SK-N-SH treated with all-trans-retinoic acid at 6 μM for 48 hours (cell line): Measurements from ENCODE around the gene GOLGA8S.
"Not testable (repeated sequence)": the region's sequence is repeated elsewhere in the genome, so short reads cannot be mapped to it uniquely, and the experiment has no call there.

ENCODE experiments used
- ARNTL ChIP-seq: fragments of 450-650 bp; formaldehyde crosslinking; IDR thresholded peaks from 2 replicates; pipeline ENCODE4 v1.5.0; 2020; ENCODE audit warnings: low read depth, mild to moderate bottlenecking, moderate library complexity, borderline replicate concordance
- BACH2 ChIP-seq: fragments of 250-450 bp; sonication (Bioruptor Pico); IDR thresholded peaks from 2 replicates; pipeline ENCODE4 v1.9.0; 2021; ENCODE audit warnings: mild to moderate bottlenecking, borderline replicate concordance
- CSDC2 ChIP-seq: fragments of 250-450 bp; sonication (Bioruptor Pico); IDR thresholded peaks from 2 replicates; pipeline ENCODE4 v1.5.0; 2020; ENCODE audit warnings: mild to moderate bottlenecking, moderate library complexity
- ESRRG ChIP-seq: fragments of 250-450 bp; sonication (Bioruptor Pico); IDR thresholded peaks from 2 replicates; pipeline ENCODE4 v1.6.1; 2021; ENCODE audit warnings: mild to moderate bottlenecking
- OSR1 ChIP-seq: fragments of 250-450 bp; sonication (Bioruptor Pico); IDR thresholded peaks from 2 replicates; pipeline ENCODE4 v1.8.0; 2022; ENCODE audit warnings: moderate library complexity, mild to moderate bottlenecking, inconsistent platforms
- POU6F1 ChIP-seq: fragments of 250-450 bp; sonication (Bioruptor Pico); IDR thresholded peaks from 2 replicates; pipeline ENCODE4 v1.8.0; 2021; ENCODE audit warnings: low read depth, mild to moderate bottlenecking, moderate library complexity, borderline replicate concordance
- SNAI2 ChIP-seq: fragments of 250-450 bp; sonication (Bioruptor Pico); IDR thresholded peaks from 2 replicates; pipeline ENCODE4 v1.5.0; 2020; ENCODE audit warnings: mild to moderate bottlenecking, moderate library complexity
- ZC3H10 ChIP-seq: fragments of 250-450 bp; sonication (Bioruptor Pico); IDR thresholded peaks from 2 replicates; pipeline ENCODE4 v1.5.1; 2021; ENCODE audit warnings: mild to moderate bottlenecking, moderate library complexity
- ZFP3 ChIP-seq: fragments of 250-450 bp; sonication (Bioruptor Pico); IDR thresholded peaks from 2 replicates; pipeline ENCODE4 v1.5.0; 2020; ENCODE audit warnings: mild to moderate bottlenecking, moderate library complexity
- ZNF8 ChIP-seq: fragments of 450-650 bp; formaldehyde crosslinking; IDR thresholded peaks from 2 replicates; pipeline ENCODE4 v1.5.0; 2020; ENCODE audit warnings: mild to moderate bottlenecking, moderate library complexity
- TF ChIP-seq, protein P1 (sequence below): fragments of 250-450 bp; sonication (Bioruptor Pico); IDR thresholded peaks from 2 replicates; pipeline ENCODE4 v1.8.0; 2020; ENCODE audit warnings: mild to moderate bottlenecking, moderate library complexity, borderline replicate concordance
- TF ChIP-seq, protein P2 (sequence below): fragments of 250-450 bp; sonication (Bioruptor Pico); IDR thresholded peaks from 2 replicates; pipeline ENCODE4 v1.5.0; 2020; ENCODE audit warnings: mild to moderate bottlenecking, moderate library complexity

DNA sequence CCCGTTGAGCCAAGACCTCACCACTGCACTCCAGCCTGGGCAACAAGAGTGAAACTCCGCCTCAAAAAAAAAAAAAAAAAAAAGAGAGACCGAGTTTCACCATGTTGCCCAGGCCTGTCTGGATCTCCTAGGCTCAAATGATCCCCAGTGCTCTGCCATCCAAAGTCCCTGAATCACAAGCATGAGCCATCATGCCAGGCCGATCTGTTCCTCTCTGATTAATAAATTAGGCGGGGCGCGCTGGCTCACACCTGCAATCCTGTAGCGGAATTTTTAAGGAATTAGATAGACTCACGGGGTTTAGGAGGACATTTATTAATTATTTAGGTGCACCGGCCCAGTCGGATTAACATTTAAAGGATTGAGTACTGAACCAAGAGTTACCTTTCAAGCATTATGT is 19.7 kb downstream of the GOLGA8S start:
- TF ChIP-seq, protein P1, sequence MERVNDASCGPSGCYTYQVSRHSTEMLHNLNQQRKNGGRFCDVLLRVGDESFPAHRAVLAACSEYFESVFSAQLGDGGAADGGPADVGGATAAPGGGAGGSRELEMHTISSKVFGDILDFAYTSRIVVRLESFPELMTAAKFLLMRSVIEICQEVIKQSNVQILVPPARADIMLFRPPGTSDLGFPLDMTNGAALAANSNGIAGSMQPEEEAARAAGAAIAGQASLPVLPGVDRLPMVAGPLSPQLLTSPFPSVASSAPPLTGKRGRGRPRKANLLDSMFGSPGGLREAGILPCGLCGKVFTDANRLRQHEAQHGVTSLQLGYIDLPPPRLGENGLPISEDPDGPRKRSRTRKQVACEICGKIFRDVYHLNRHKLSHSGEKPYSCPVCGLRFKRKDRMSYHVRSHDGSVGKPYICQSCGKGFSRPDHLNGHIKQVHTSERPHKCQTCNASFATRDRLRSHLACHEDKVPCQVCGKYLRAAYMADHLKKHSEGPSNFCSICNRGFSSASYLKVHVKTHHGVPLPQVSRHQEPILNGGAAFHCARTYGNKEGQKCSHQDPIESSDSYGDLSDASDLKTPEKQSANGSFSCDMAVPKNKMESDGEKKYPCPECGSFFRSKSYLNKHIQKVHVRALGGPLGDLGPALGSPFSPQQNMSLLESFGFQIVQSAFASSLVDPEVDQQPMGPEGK (CRISPR knock-in tag): not testable (repeated sequence)
- not testable (repeated sequence) for TF ChIP-seq ZNF8; ESRRG (CRISPR knock-in tag); BACH2; ARNTL (CRISPR knock-in tag); ZFP3 (CRISPR knock-in tag); ZC3H10 (CRISPR knock-in tag); SNAI2; POU6F1 (CRISPR knock-in tag); OSR1; CSDC2
- TF ChIP-seq, protein P2, sequence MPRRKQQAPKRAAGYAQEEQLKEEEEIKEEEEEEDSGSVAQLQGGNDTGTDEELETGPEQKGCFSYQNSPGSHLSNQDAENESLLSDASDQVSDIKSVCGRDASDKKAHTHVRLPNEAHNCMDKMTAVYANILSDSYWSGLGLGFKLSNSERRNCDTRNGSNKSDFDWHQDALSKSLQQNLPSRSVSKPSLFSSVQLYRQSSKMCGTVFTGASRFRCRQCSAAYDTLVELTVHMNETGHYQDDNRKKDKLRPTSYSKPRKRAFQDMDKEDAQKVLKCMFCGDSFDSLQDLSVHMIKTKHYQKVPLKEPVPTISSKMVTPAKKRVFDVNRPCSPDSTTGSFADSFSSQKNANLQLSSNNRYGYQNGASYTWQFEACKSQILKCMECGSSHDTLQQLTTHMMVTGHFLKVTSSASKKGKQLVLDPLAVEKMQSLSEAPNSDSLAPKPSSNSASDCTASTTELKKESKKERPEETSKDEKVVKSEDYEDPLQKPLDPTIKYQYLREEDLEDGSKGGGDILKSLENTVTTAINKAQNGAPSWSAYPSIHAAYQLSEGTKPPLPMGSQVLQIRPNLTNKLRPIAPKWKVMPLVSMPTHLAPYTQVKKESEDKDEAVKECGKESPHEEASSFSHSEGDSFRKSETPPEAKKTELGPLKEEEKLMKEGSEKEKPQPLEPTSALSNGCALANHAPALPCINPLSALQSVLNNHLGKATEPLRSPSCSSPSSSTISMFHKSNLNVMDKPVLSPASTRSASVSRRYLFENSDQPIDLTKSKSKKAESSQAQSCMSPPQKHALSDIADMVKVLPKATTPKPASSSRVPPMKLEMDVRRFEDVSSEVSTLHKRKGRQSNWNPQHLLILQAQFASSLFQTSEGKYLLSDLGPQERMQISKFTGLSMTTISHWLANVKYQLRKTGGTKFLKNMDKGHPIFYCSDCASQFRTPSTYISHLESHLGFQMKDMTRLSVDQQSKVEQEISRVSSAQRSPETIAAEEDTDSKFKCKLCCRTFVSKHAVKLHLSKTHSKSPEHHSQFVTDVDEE (CRISPR knock-in tag): not testable (repeated sequence)
